GM18505 (cell line): ENCODE data around the gene RNASEH2A.

ENCODE experiments used
- ATAC-seq: cut with Tn5 transposase; IDR thresholded peaks from one replicate; pipeline ENCODE4 v1.9.1; 2021; ENCODE audit not compliant: unreplicated experiment
- POLR2A ChIP-seq: IDR thresholded peaks from 4 replicates; pipeline ENCODE4 v1.6.1; 2011; ENCODE audit warnings: borderline replicate concordance; ENCODE audit not compliant: insufficient read depth, insufficient read length; ENCODE audit errors: extremely low read depth

The RNASEH2A gene

GRCh38 chr19:12774588-12775555, 31.5 kb upstream of the RNASEH2A start, which contains the start of gene HOOK2:
Gene HOOK2, minus strand, starts transcription at chr19:12775552. Its CDS starts 103 bp downstream, at chr19:12775449.
- ATAC-seq = peak; percentile 2

GRCh38 chr19:12777217-12778016, 29.0 kb upstream of the RNASEH2A start:
- peak; percentile 36 for ATAC-seq
- TF ChIP-seq POLR2A = no peak

More at GRCh38 chr19:12774588-12775555, 31.5 kb upstream of the RNASEH2A start, which contains the start of gene HOOK2:
- no peak for TF ChIP-seq POLR2A

- no peak for ATAC-seq
- peak; percentile 73 for TF ChIP-seq POLR2A
These were observed 28.1 kb upstream of the RNASEH2A start for GRCh38 chr19:12778017-12778904.

- TF ChIP-seq POLR2A = no peak
- ATAC-seq = no peak
These were observed 27.6 kb upstream of the RNASEH2A start for GRCh38 chr19:12778905-12779161.

DNA sequence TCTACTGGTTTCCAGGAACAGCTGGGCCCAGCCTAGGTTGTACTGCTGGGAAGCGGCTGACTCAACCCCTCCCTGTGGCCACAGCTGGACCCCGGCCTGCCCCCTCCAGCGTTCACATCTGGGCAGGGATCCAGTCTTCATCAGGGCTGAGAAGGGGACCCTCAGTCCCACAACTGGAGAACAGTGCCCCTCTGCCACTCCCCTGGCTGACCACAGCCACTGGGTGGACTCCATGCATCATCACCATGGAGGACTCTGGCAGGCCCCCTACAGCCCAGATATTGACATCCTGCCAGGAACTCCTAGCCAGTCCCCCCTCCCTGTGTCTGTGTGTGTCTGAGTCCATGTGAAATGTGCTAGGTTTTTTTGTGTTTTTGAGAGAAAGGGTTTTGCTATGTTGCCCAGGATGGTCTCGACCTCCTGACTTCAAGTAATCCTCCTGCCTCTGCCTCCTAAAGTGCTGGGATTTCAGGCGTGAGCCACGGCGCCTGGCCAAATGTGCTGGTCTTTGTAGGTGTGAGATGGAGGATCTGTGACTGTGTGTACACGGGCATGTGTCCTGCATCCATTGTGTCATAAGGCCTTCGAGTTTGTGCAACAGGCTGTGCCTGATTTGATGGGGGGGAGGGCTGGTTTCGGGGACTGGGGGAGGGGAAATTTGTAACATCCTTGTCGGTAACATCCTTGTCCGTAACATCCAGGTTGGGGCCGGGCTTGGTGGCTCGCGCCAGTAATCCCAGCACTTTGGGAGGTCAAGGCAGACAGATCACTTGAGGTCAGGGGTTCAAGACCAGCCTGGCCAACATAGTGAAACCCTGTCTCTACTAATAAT, 27.0 kb upstream of the RNASEH2A start:
- TF ChIP-seq POLR2A = no peak
- no peak for ATAC-seq

DNA sequence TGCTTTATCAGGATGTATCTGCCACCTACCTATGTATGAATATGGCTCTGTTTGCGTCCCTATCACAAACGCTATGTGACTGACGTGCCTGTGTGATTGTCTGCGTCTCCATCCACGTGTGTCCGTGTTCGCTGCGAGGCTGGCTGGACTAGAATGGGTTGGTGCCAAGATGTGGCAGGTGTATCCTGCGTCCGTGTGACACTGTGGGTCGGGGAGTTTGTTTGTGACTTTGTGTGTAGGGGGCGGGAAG, 24.3 kb upstream of the RNASEH2A start:
- no peak for ATAC-seq
- TF ChIP-seq POLR2A = no peak

- peak; percentile 28 for ATAC-seq
- peak; percentile 66 for TF ChIP-seq POLR2A
These were observed 23.7 kb upstream of the RNASEH2A start for GRCh38 chr19:12782424-12783290.

DNA sequence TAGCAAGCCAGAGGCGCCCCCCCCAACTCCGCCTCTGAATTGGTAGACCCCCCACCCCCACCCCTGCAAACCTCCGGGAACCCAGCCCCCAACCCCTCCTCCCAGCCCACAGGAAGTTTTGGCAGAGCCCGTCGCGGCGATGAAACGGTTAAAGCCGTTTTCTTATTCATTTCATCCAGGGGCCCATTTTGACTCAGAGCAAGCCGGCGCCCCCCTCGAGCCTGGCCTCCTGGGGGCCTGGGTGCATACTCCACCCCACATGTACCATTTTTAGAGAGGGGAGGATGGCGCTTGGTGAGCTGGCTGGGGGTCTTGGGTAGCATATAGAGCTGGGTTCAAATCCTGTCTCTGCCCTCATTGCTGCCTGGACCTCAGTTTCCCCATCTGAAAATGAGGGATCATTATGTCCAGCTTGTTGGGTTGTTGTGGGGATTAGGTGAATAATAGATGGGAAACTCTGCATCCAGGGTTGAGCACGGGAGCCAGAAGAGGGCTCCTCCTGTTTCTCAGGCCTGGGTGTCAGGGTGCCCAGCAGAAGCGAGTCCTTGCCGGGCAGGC, 23.0 kb upstream of the RNASEH2A start:
- no peak for ATAC-seq
- TF ChIP-seq POLR2A = no peak

DNA sequence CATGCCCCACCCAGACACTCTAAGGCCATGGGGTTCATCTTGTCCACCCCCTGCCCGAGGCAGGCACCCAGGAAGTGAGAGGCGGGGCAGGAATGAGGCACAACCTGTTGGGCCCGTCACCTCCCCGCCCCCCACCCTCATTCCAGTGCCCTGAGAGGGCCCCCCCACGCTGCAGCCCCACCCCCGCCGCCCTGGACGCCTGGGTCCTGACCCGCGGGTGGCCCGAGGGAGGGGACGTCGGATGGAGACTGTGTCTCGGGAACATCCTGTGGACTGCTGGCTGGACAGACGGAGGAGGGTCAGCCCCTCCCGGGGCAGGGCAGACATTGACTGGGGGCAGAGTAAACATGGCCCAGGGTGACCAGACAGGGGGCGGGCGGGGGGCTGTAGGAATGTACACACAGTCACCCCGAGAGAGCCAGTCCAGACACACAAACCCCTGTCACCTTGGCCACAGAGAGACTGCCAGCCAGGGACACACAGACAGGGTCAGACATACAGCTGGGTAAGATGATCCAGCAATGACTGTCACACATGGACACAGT, 22.5 kb upstream of the RNASEH2A start:
- no peak for ATAC-seq
- TF ChIP-seq POLR2A = no peak

GRCh38 chr19:12784394-12784870, 22.0 kb upstream of the RNASEH2A start:
- no peak for TF ChIP-seq POLR2A
- no peak for ATAC-seq
